Transverse colon (tissue), 3 donors: ENCODE results near the gene INPP5E.

Experiments used
- CTCF ChIP-seq, 5 experiments: fragments of 200-600 bp in 3 of 5; fragments of 450-650 bp in 2 of 5; sonication (generic) in 3 of 5; IDR thresholded peaks; 1 replicate in 2 of 5; 2 replicates in 3 of 5; pipeline ENCODE4 v1.5.1; 2016 to 2017; ENCODE audit warnings: antibody characterized with exemption in 5 of 5, inconsistent platforms in 3 of 5, mild to moderate bottlenecking in 2 of 5, moderate library complexity in 1 of 5
- POLR2A ChIP-seq: fragments of 450-650 bp; IDR thresholded peaks from one replicate; pipeline ENCODE4 v1.6.1; 2016; ENCODE audit warnings: antibody characterized with exemption, mild to moderate bottlenecking, moderate library complexity

GRCh38 chr9:136416427-136416826, 23.2 kb downstream of the INPP5E start:
- TF ChIP-seq CTCF (IDR thresholded peaks at IDR 0.05), result no peak
- no peak for TF ChIP-seq POLR2A
